Suppressor macrophage treated with lipopolysaccharide for 4 hours (primary cell): ENCODE results near the gene ATP6V1G3.
"Not testable (repeated sequence)": the region's sequence is repeated elsewhere in the genome, so short reads cannot be mapped to it uniquely, and the experiment has no call there.

ENCODE experiments used
- DNase-seq: peaks from one replicate; pipeline ENCODE4 v3.0.0-alpha.2; 2020

The ATP6V1G3 gene

GRCh38 chr1:198495631-198496030 is 44.8 kb downstream of the ATP6V1G3 start:
- DNase-seq: no peak

- DNase-seq: no peak
Observed at GRCh38 chr1:198494658-198495103, 45.8 kb downstream of the ATP6V1G3 start.

GRCh38 chr1:198494139-198494538 is 46.3 kb downstream of the ATP6V1G3 start:
- DNase-seq: no peak

- no peak for DNase-seq
Observed at GRCh38 chr1:198493329-198493728, 47.2 kb downstream of the ATP6V1G3 start.

GRCh38 chr1:198492872-198493271 is 47.6 kb downstream of the ATP6V1G3 start:
- DNase-seq: no peak

- no peak for DNase-seq
Observed at GRCh38 chr1:198491596-198491995, 48.9 kb downstream of the ATP6V1G3 start.

- DNase-seq: no peak
Observed at GRCh38 chr1:198491028-198491427, 49.5 kb downstream of the ATP6V1G3 start.

GRCh38 chr1:198490224-198490623 is 50.3 kb downstream of the ATP6V1G3 start:
- DNase-seq: no peak

- no peak for DNase-seq
Observed at GRCh38 chr1:198486903-198487302, 53.6 kb downstream of the ATP6V1G3 start.

- DNase-seq: no peak
Observed at GRCh38 chr1:198483645-198484044, 56.8 kb downstream of the ATP6V1G3 start.

GRCh38 chr1:198483006-198483405 is 57.5 kb downstream of the ATP6V1G3 start:
- no peak for DNase-seq

- no peak for DNase-seq
Observed at GRCh38 chr1:198481661-198482060, 58.8 kb downstream of the ATP6V1G3 start.

- DNase-seq: no peak
Observed at GRCh38 chr1:198480876-198481275, 59.6 kb downstream of the ATP6V1G3 start.

- not testable (repeated sequence) for DNase-seq
Observed at GRCh38 chr1:198477354-198477753, 63.1 kb downstream of the ATP6V1G3 start.
